Ishikawa (cell line): ENCODE results near the gene STOM.

Source experiments
- CEBPB ChIP-seq: IDR thresholded peaks from 2 replicates; pipeline ENCODE4 v1.6.1; 2012
- CREB1 ChIP-seq: IDR thresholded peaks from 2 replicates; pipeline ENCODE4 v1.6.1; 2012; ENCODE audit warnings: low read depth
- EGR1 ChIP-seq: IDR thresholded peaks from 2 replicates; pipeline ENCODE4 v1.6.1; 2012
- EP300 ChIP-seq: IDR thresholded peaks from 2 replicates; pipeline ENCODE4 v1.6.1; 2012; ENCODE audit warnings: borderline replicate concordance
- FOXM1 ChIP-seq: IDR thresholded peaks from 2 replicates; pipeline ENCODE4 v1.6.1; 2012; ENCODE audit warnings: low read depth, borderline replicate concordance
- MAX ChIP-seq: IDR thresholded peaks from 2 replicates; pipeline ENCODE4 v1.6.1; 2012
- NFIC ChIP-seq: IDR thresholded peaks from 2 replicates; pipeline ENCODE4 v1.6.1; 2012
- RAD21 ChIP-seq: IDR thresholded peaks from 2 replicates; pipeline ENCODE4 v1.6.1; 2012; ENCODE audit warnings: low read depth
- REST ChIP-seq: IDR thresholded peaks from 2 replicates; pipeline ENCODE4 v1.6.1; 2012; ENCODE audit warnings: low read depth, mild to moderate bottlenecking
- TAF1 ChIP-seq: IDR thresholded peaks from 2 replicates; pipeline ENCODE4 v1.6.1; 2012; ENCODE audit warnings: low read depth, mild to moderate bottlenecking
- TCF12 ChIP-seq: IDR thresholded peaks from 2 replicates; pipeline ENCODE4 v1.6.1; 2012; ENCODE audit warnings: low read depth
- TEAD4 ChIP-seq: IDR thresholded peaks from 2 replicates; pipeline ENCODE4 v1.6.1; 2012
- USF1 ChIP-seq: IDR thresholded peaks from 2 replicates; pipeline ENCODE4 v1.6.1; 2012
- YY1 ChIP-seq: IDR thresholded peaks from 2 replicates; pipeline ENCODE4 v1.6.1; 2012; ENCODE audit warnings: low read depth
- ZBTB7A ChIP-seq: IDR thresholded peaks from 2 replicates; pipeline ENCODE4 v1.6.1; 2012; ENCODE audit warnings: low read depth

Gene STOM

GRCh38 chr9:121399883-121400607 is 30.0 kb upstream of the STOM start:
- TF ChIP-seq FOXM1 (no peak), CREB1 (no peak), TAF1 (no peak), RAD21 (peak; percentile 86)

- TF ChIP-seq EP300, result no peak
- no peak for TF ChIP-seq CEBPB
- TF ChIP-seq ZBTB7A, result no peak
- no peak for TF ChIP-seq TEAD4
- no peak for TF ChIP-seq CREB1
- TF ChIP-seq RAD21, result no peak
- no peak for TF ChIP-seq NFIC
- TF ChIP-seq MAX, result no peak
- no peak for TF ChIP-seq EGR1
- TF ChIP-seq USF1, result no peak
- no peak for TF ChIP-seq YY1
- no peak for TF ChIP-seq TCF12
- no peak for TF ChIP-seq FOXM1
- no peak for TF ChIP-seq REST
- no peak for TF ChIP-seq TAF1
Measured at GRCh38 chr9:121399126-121399882, 29.3 kb upstream of the STOM start.

GRCh38 chr9:121398374-121398773 is 28.3 kb upstream of the STOM start:
- TF ChIP-seq USF1 (no peak), EGR1 (no peak), NFIC (no peak), TEAD4 (no peak), FOXM1 (no peak), TCF12 (no peak), REST (no peak), ZBTB7A (no peak), TAF1 (no peak), CEBPB (no peak), MAX (no peak), RAD21 (no peak), YY1 (no peak), CREB1 (no peak), EP300 (no peak)

- TF ChIP-seq TEAD4, result no peak
Measured at GRCh38 chr9:121395558-121395957, 25.5 kb upstream of the STOM start.

GRCh38 chr9:121394292-121394691 is 24.2 kb upstream of the STOM start:
- no peak for TF ChIP-seq YY1
- no peak for TF ChIP-seq EP300
- no peak for TF ChIP-seq RAD21
- TF ChIP-seq REST, result no peak
- TF ChIP-seq FOXM1, result no peak
- no peak for TF ChIP-seq CREB1
- TF ChIP-seq ZBTB7A, result no peak
- TF ChIP-seq TAF1, result no peak
- TF ChIP-seq TEAD4, result no peak
